Activated naive CD8-positive, alpha-beta T cell treated with anti-CD3 and anti-CD28 coated beads, Interleukin-2, amount 10 ng/mL, durations not matched to agents 7 days and 5 days (primary cell): ENCODE data around the gene PIANP. TPM values are rescaled to one million over a fixed set of nuclear protein-coding genes. Genes with fewer than 3 reads are reported as not detected.
A peak's percentile ranks its signal among the peaks of the same experiment; 100 is the strongest.

Source experiments
- ATAC-seq: fragments of 150-1000 bp; cut with Tn5 transposase; one replicate; pipeline ENCODE4 v1.10.0; 2021; ENCODE audit warnings: low read depth, moderate library complexity
- POLR2A ChIA-PET: fragments of 350-600 bp; sonication (Branson Sonifier 250); formaldehyde crosslinking; loops from one replicate; lab custom pipeline; 2021; ENCODE audit warnings: antibody characterized with exemption; lab: Charles Lee
- DNase-seq: peaks from one replicate; pipeline ENCODE4 v3.0.0; 2021
- H3K27ac Mint-ChIP-seq: one replicate; pipeline ENCODE4 v1.8.0; 2022; ENCODE audit warnings: mild to moderate bottlenecking, mixed read lengths
- H3K27me3 Mint-ChIP-seq: one replicate; pipeline ENCODE4 v1.8.0; 2022; ENCODE audit warnings: mild to moderate bottlenecking, moderate library complexity, mixed read lengths
- H3K36me3 Mint-ChIP-seq: one replicate; pipeline ENCODE4 v1.8.0; 2021; ENCODE audit warnings: mild to moderate bottlenecking, mixed read lengths
- H3K4me1 Mint-ChIP-seq: one replicate; pipeline ENCODE4 v1.8.0; 2021; ENCODE audit warnings: mixed read lengths
- H3K4me3 Mint-ChIP-seq: one replicate; pipeline ENCODE4 v1.8.0; 2022; ENCODE audit warnings: mild to moderate bottlenecking, moderate library complexity, mixed read lengths
- H3K9me3 Mint-ChIP-seq: one replicate; pipeline ENCODE4 v1.8.0; 2021; ENCODE audit warnings: mixed read lengths
- total RNA-seq, 2 experiments: library from RNA; stranded (reverse); gene quantifications; one replicate each; pipeline ENCODE4 v1.2.3, GENCODE V29; 2021

The PIANP gene
- total RNA-seq, 2 experiments from 2014 or later: 0.75 to 1.1 TPM

DNA sequence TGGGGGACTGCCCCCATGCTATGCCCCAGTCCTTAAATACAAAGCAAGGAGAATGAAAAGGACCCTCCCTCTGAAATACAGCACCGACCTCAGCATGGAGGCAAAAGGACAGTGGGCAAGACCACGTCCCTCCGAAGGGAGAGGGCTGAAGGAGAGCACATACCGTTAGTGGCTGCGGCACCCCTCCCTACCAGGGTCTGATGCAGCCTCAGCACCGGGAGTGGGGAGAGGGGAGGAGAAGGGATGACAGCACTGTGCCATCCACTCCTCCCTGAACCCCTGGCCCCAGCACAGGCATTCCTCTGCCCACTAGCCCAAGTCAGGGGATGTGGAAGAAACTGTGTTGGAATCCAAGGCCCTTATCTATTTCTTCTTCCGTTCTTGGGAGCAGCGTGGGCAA, 49.8 kb downstream of the PIANP start:
- no peak overlapping the region for H3K4me3 Mint-ChIP-seq
- POLR2A ChIA-PET: no interaction called here
- H3K27me3 Mint-ChIP-seq: no peaks in the 10 kb centered on the region
- H3K9me3 Mint-ChIP-seq: peaks cover 3% of the 10 kb centered on the region
- peaks cover 34% of the 10 kb centered on the region for H3K36me3 Mint-ChIP-seq
- ATAC-seq: no peak
- H3K4me1 Mint-ChIP-seq: peaks cover 13% of the 10 kb centered on the region
- no peak for DNase-seq
- H3K27ac Mint-ChIP-seq: no peak overlapping the region

DNA sequence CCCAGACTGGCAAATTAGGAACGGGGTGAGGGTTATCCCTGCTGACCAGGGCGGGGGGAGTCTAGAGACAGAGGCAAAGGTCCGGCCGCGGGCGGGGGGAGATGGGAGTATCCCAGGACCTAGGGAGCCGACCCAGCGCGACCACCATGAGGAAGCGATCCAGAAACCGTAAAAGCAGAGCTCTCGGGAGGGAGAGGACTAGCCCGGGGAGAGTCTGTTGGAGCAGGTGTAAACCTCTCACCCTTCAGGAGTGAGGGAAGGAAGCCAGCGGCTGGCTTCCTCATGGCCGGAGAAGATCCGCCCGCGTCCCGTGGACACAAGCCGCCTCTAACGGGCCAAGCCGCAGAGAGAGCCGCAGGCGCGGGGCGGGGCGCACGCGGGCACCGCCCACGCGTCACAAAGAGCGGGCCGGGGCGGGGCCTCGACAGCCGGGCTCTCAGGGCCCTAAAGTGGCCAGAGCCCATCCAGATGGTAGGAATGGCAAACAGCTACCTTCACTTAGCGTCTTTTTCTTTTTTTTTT, 53.5 kb downstream of the PIANP start, which contains the start of gene ACRBP:
Gene ACRBP (minus strand): TSS at position 350 of the 522 bp plus-strand sequence. CDS start 66 bp downstream, at position 284.
- POLR2A ChIA-PET: interaction anchor here (0.5 to 2.0 kb wide), 3 partner anchors 12 to 19 kb away, joined by 3 to 10 read pairs (median 3); partner anchors contain the start of gene LPAR5
- Mint-ChIP-seq H3K4me1 (peaks cover 17% of the 10 kb centered on the region), H3K27me3 (no peaks in the 10 kb centered on the region), H3K36me3 (peaks cover 45% of the 10 kb centered on the region), H3K9me3 (peaks cover 17% of the 10 kb centered on the region), H3K4me3 (peak within 1 kb of the TSS; percentile 74), H3K27ac (peak within 1 kb of the TSS; percentile 64)
- peak; percentile 64 for DNase-seq
- peak; percentile 69 for ATAC-seq

DNA sequence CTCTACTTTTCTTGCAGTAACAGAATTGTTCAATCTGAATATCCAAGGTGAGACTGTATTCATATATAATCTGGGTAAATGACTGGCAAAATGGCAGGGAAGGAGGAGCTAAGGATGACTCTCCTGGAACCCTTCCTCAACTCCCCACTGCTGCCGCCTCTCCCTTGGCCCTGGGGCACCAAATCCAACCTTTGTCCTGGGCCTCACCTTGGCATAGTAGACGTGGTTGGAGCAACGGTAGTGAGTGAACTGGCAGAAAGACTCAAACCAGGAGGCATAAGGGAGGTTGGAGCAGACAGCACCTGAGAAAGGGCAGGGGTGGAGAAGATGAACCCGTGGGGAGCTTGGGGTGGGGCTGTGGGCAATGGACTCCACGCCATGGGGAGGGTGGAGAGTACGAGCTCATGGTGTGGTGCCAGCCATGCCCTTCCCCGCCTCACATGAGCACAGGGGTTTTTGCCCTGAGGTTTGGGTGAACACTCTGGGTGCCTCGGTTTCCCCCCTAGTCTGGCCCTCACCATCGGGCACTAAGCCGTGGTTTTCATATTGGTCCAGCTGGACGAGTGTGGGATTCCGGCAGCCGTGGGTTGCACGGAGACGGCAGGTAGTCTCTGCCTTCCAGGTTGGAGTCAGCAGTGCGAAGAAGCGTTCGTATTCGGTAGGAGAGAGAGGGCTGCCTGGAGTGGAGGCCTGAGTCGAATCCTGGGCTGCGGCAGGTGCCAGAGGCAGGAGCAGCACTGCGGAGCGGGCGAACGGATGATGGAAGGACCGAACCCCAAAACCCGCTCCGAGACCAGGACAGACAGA, 54.1 kb downstream of the PIANP start:
- H3K27ac Mint-ChIP-seq: peak overlapping the region; percentile 64
- H3K36me3 Mint-ChIP-seq: peaks cover 47% of the 10 kb centered on the region
- peak overlapping the region; percentile 74 for H3K4me3 Mint-ChIP-seq
- ATAC-seq (no peak), DNase-seq (no peak)
- H3K4me1 Mint-ChIP-seq: peaks cover 17% of the 10 kb centered on the region
- POLR2A ChIA-PET: interaction anchor here (0.5 to 2.0 kb wide), 3 partner anchors 11 to 19 kb away, joined by 3 to 10 read pairs (median 3); partner anchors contain the start of gene LPAR5
- H3K9me3 Mint-ChIP-seq: peaks cover 20% of the 10 kb centered on the region
- peaks cover 3% of the 10 kb centered on the region for H3K27me3 Mint-ChIP-seq

DNA sequence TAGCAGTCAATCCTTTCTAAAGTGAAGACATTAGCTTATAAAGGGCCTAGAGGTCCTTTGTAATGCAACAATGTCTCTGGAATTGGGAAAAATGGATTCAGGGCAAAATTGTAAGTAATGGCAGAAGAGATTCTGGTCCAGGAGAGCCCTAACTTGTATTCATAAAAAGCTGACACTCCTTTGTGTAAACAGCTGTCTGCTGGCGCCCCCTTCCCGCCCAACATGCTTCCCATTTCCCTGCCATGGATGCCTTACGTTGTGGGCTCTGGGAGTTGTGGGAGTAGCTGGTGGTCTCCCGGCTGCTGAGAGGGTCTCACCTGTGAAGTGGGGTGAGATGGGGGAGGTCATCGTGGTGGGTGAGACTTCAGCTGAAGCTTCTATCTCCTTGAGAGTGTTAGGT, 55.7 kb downstream of the PIANP start:
- Mint-ChIP-seq H3K4me1 (peaks cover 17% of the 10 kb centered on the region), H3K27me3 (peaks cover 3% of the 10 kb centered on the region), H3K27ac (no peak overlapping the region), H3K4me3 (no peak overlapping the region), H3K9me3 (peaks cover 20% of the 10 kb centered on the region), H3K36me3 (peaks cover 45% of the 10 kb centered on the region)
- ATAC-seq (no peak), DNase-seq (no peak)
- POLR2A ChIA-PET: interaction anchor here (1.1 to 1.8 kb wide), 3 partner anchors 10 to 79 kb away, joined by 3 to 5 read pairs (median 4); partner anchors contain the start of genes COPS7A and LPAR5

DNA sequence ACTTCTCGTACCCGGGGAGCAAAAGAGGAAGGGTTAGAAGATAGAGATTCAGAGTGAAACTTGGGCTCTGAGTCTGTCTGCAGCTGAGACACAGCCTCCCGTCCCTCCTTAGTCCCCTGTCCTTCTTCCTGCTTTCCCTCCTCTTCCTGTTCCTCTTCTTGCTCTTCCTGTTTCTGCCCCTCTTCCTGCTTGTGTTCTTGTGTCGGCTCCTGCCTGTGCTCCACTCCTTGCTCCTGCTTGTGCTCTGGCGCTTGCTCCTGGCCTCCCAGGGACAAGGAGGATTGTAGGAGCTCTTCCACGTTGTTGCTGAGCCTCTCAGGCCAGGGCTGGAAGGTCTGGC, 56.4 kb downstream of the PIANP start:
- POLR2A ChIA-PET: interaction anchor here (1.1 to 1.8 kb wide), 3 partner anchors 9 to 80 kb away, joined by 3 to 5 read pairs (median 4); partner anchors contain the start of genes COPS7A and LPAR5
- Mint-ChIP-seq H3K9me3 (peaks cover 20% of the 10 kb centered on the region), H3K4me3 (no peak overlapping the region), H3K27me3 (peaks cover 3% of the 10 kb centered on the region), H3K36me3 (peaks cover 45% of the 10 kb centered on the region), H3K4me1 (peaks cover 20% of the 10 kb centered on the region), H3K27ac (no peak overlapping the region)
- no peak for DNase-seq
- ATAC-seq: no peak

Other genes starting within 250 kb of the PIANP start
- 10 to 100 TPM; 49.4 to 50.1 TPM for gene TAPBPL, start 248.8 kb downstream of the PIANP start, total RNA-seq
- 10 to 100 TPM; 65.5 to 72.1 TPM for gene VAMP1, start 230.1 kb downstream of the PIANP start, total RNA-seq
- gene MRPL51, start 207.6 kb downstream of the PIANP start, total RNA-seq: 100 to 1,000 TPM; 169 to 170 TPM
- gene NCAPD2, start 206.7 kb downstream of the PIANP start, total RNA-seq: 100 to 1,000 TPM; 147 to 157 TPM
- gene GAPDH, start 166.3 kb downstream of the PIANP start, total RNA-seq: 1,000 to 10,000 TPM; 4,618 to 4,824 TPM
- 10 to 100 TPM; 35.8 to 37.5 TPM for gene IFFO1, start 144.8 kb downstream of the PIANP start, total RNA-seq
- 10 to 100 TPM; 76.1 to 78.6 TPM for gene NOP2, start 132.5 kb downstream of the PIANP start, total RNA-seq
- gene CHD4, start 93.4 kb downstream of the PIANP start, total RNA-seq: 100 to 1,000 TPM; 273 to 277 TPM
- gene LPAR5, start 64.9 kb downstream of the PIANP start, total RNA-seq: 10 to 100 TPM; 19.4 to 20.9 TPM
- 1 to 10 TPM; 8.0 to 8.8 TPM for gene ACRBP, start 53.4 kb downstream of the PIANP start, total RNA-seq
- 10 to 100 TPM; 46.9 to 49.3 TPM for gene ING4, start 37.7 kb downstream of the PIANP start, total RNA-seq
- gene ZNF384, start 11.4 kb downstream of the PIANP start, total RNA-seq: 10 to 100 TPM; 79.5 to 88.2 TPM
- 10 to 100 TPM; 29.8 to 35.6 TPM for gene COPS7A, start 23.2 kb upstream of the PIANP start, total RNA-seq
- 100 to 1,000 TPM; 108 to 118 TPM for gene MLF2, start 52.3 kb upstream of the PIANP start, total RNA-seq
- 10 to 100 TPM; 36.2 to 43.5 TPM for gene PTMS, start 65.5 kb upstream of the PIANP start, total RNA-seq
- 10 to 100 TPM; 46.6 to 52.1 TPM for gene LAG3, start 71.7 kb upstream of the PIANP start, total RNA-seq
- 1 to 10 TPM; 2.6 to 3.0 TPM for gene CD4, start 88.7 kb upstream of the PIANP start, total RNA-seq
- under 1 TPM; 0.30 to 0.51 TPM for gene GPR162, start 121.0 kb upstream of the PIANP start, total RNA-seq
- 1 to 10 TPM; 6.3 to 7.0 TPM for gene P3H3, start 127.6 kb upstream of the PIANP start, total RNA-seq
- gene GNB3, start 140.1 kb upstream of the PIANP start, total RNA-seq: 1 to 10 TPM; 2.6 to 3.1 TPM
- 10 to 100 TPM; 76.7 to 85.2 TPM for gene CDCA3, start 150.5 kb upstream of the PIANP start, total RNA-seq
- gene USP5, start 151.3 kb upstream of the PIANP start, total RNA-seq: 10 to 100 TPM; 84.8 to 95.4 TPM
- 1,000 to 10,000 TPM; 1,129 to 1,200 TPM for gene TPI1, start 166.7 kb upstream of the PIANP start, total RNA-seq
- gene SPSB2, start 172.5 kb upstream of the PIANP start, total RNA-seq: 10 to 100 TPM; 16.4 to 17.0 TPM
- 1 to 10 TPM; 8.1 to 8.3 TPM for gene LRRC23, start 204.0 kb upstream of the PIANP start, total RNA-seq
- gene ENO2, start 213.8 kb upstream of the PIANP start, total RNA-seq: 100 to 1,000 TPM; 231 to 242 TPM
- 10 to 100 TPM; 31.0 to 31.3 TPM for gene ATN1, start 227.1 kb upstream of the PIANP start, total RNA-seq
- not detected for gene RNU7-1, start 243.0 kb upstream of the PIANP start, total RNA-seq
- 100 to 1,000 TPM; 210 to 217 TPM for gene C12orf57, start 243.2 kb upstream of the PIANP start, total RNA-seq